Astrocyte (in vitro differentiated cells and primary cell): ENCODE results near the gene BUB1B. TPM values are rescaled to one million over a fixed set of nuclear protein-coding genes. Genes with fewer than 3 reads are reported as not detected.
"Not testable (repeated sequence)": the region's sequence is repeated elsewhere in the genome, so short reads cannot be mapped to it uniquely, and the experiment has no call there.

Experiments
- DNase-seq: peaks from one replicate; pipeline ENCODE4 v3.0.0-alpha.2; 2010; ENCODE audit warnings: low read depth
- FAIRE-seq: peaks from 2 replicates; lab custom pipeline; 2011; peaks lifted over from hg19 to GRCh38; lab: Jason Lieb, UNC
- H2AFZ ChIP-seq: 2 replicates; pipeline ENCODE4 v1.6.0; 2012; ENCODE audit warnings: low read depth, low read length, inconsistent platforms
- H3K27ac ChIP-seq: 2 replicates; pipeline ENCODE4 v1.5.1; 2011; ENCODE audit warnings: low read depth, low read length, inconsistent platforms
- H3K27me3 ChIP-seq: 2 replicates; pipeline ENCODE4 v1.6.0; 2011; ENCODE audit warnings: low read length, inconsistent platforms; ENCODE audit not compliant: insufficient read depth
- H3K36me3 ChIP-seq: 2 replicates; pipeline ENCODE4 v1.5.1; 2011; ENCODE audit warnings: low read length, inconsistent platforms; ENCODE audit not compliant: insufficient read depth
- H3K4me1 ChIP-seq: 2 replicates; pipeline ENCODE4 v1.5.1; 2011; ENCODE audit warnings: low read length, inconsistent platforms; ENCODE audit not compliant: insufficient read depth
- H3K4me2 ChIP-seq: 2 replicates; pipeline ENCODE4 v1.6.0; 2012; ENCODE audit warnings: low read length, inconsistent platforms
- H3K4me3 ChIP-seq: 2 replicates; pipeline ENCODE4 v1.5.1; 2011; ENCODE audit warnings: low read depth, mild to moderate bottlenecking, low read length, inconsistent platforms; ENCODE audit not compliant: insufficient read depth
- H3K79me2 ChIP-seq: 2 replicates; pipeline ENCODE4 v1.6.0; 2012; ENCODE audit warnings: mild to moderate bottlenecking, low read length, inconsistent platforms; ENCODE audit not compliant: insufficient read depth
- H3K9ac ChIP-seq: 2 replicates; pipeline ENCODE4 v1.6.0; 2012; ENCODE audit warnings: mild to moderate bottlenecking, low read length, inconsistent platforms
- H3K9me3 ChIP-seq: 2 replicates; pipeline ENCODE4 v1.5.1; 2012; ENCODE audit warnings: low read depth, mild to moderate bottlenecking, low read length, inconsistent platforms; ENCODE audit not compliant: insufficient read depth
- H4K20me1 ChIP-seq: 2 replicates; pipeline ENCODE4 v1.6.0; 2012; ENCODE audit warnings: low read length, inconsistent platforms; ENCODE audit not compliant: insufficient read depth
- H3K27ac Mint-ChIP-seq: one replicate; pipeline ENCODE4 v1.8.0; 2021; ENCODE audit warnings: mild to moderate bottlenecking, mixed read lengths; ENCODE audit not compliant: unreplicated experiment
- H3K27me3 Mint-ChIP-seq: one replicate; pipeline ENCODE4 v1.8.0; 2021; ENCODE audit warnings: low read depth, mixed read lengths; ENCODE audit not compliant: unreplicated experiment
- H3K36me3 Mint-ChIP-seq: one replicate; pipeline ENCODE4 v1.8.0; 2021; ENCODE audit warnings: low read depth, mixed read lengths; ENCODE audit not compliant: unreplicated experiment
- H3K4me1 Mint-ChIP-seq: one replicate; pipeline ENCODE4 v1.8.0; 2021; ENCODE audit warnings: low read depth, mixed read lengths; ENCODE audit not compliant: unreplicated experiment
- H3K4me3 Mint-ChIP-seq: one replicate; pipeline ENCODE4 v1.8.0; 2021; ENCODE audit warnings: mild to moderate bottlenecking, moderate library complexity, mixed read lengths; ENCODE audit not compliant: unreplicated experiment
- H3K9me3 Mint-ChIP-seq: one replicate; pipeline ENCODE4 v1.8.0; 2021; ENCODE audit warnings: mild to moderate bottlenecking, mixed read lengths; ENCODE audit not compliant: unreplicated experiment
- CTCF ChIP-seq: IDR thresholded peaks from 2 replicates; pipeline ENCODE4 v1.5.1; 2011; ENCODE audit warnings: low read depth, mild to moderate bottlenecking, inconsistent platforms, low read length, moderate library complexity; ENCODE audit not compliant: insufficient read depth
- EZH2 ChIP-seq: IDR thresholded peaks from 2 replicates; pipeline ENCODE4 v1.6.1; 2012; ENCODE audit warnings: mild to moderate bottlenecking, low read length, inconsistent platforms; ENCODE audit not compliant: insufficient read depth
- total RNA-seq: library from RNA; stranded (reverse); gene quantifications from 2 replicates; pipeline ENCODE4 v1.2.1, GENCODE V29; 2021

BUB1B gene
- total RNA-seq, 1 donor from 2014 or later = 5.2 TPM

DNA sequence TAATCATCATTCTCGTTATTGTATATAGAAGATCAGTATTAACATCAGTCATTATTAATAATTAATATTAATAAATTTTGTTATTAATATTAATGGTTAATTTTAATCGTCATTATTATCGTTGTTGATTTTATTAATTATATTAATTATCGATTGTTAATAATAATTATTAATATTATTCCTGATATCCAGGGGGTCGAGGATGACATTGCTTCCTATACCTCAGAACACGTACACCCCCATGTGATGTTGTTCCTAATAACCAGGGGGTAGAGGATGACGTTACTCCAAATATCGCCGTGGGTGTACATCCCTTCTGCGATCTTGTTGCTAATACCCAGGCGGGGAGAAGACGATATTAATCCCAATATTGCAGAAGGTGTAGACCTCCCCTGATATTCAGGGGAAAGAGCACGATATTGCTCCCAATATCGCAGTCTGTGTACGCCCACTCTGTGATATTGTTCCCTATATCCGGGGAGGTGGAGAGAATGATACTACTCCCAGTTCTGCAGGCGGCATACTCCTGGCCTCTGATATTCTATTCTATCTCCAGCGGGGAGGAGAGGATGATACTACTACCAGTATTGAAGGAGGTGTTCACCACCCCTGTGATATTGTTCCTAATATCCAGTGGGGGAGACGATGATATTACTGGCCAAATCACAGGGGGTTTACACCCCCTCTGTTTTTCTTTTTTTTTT is 29.9 kb upstream of the BUB1B start:
- DNase-seq = no peak
- Mint-ChIP-seq H3K36me3 (no peaks in the 10 kb centered on the region), H3K27me3 (peaks cover 21% of the 10 kb centered on the region), H3K4me3 (no peak overlapping the region), H3K9me3 (no peaks in the 10 kb centered on the region), H3K27ac (no peak overlapping the region), H3K4me1 (peaks cover 6% of the 10 kb centered on the region)
- Histone ChIP-seq H3K27me3 (no peaks in the 10 kb centered on the region), H3K9me3 (no peaks in the 10 kb centered on the region), H3K9ac (no peak overlapping the region), H3K79me2 (no peaks in the 10 kb centered on the region), H4K20me1 (no peaks in the 10 kb centered on the region), H3K4me3 (no peak overlapping the region), H2AFZ (no peak overlapping the region), H3K4me2 (no peak overlapping the region), H3K4me1 (no peaks in the 10 kb centered on the region), H3K36me3 (no peaks in the 10 kb centered on the region), H3K27ac (no peak overlapping the region)
- TF ChIP-seq EZH2 (no peak), CTCF (no peak)
- FAIRE-seq = no peak

- Histone ChIP-seq H3K4me2 (no peak overlapping the region), H2AFZ (no peak overlapping the region), H3K4me1 (no peaks in the 10 kb centered on the region), H3K4me3 (no peak overlapping the region), H3K36me3 (no peaks in the 10 kb centered on the region), H3K27me3 (no peaks in the 10 kb centered on the region), H4K20me1 (peaks cover 3% of the 10 kb centered on the region), H3K9me3 (no peaks in the 10 kb centered on the region), H3K9ac (no peak overlapping the region), H3K79me2 (no peaks in the 10 kb centered on the region), H3K27ac (no peak overlapping the region)
- FAIRE-seq = no peak
- Mint-ChIP-seq H3K4me3 (no peak overlapping the region), H3K27me3 (peaks cover 12% of the 10 kb centered on the region), H3K27ac (no peak overlapping the region), H3K36me3 (no peaks in the 10 kb centered on the region), H3K4me1 (peaks cover 12% of the 10 kb centered on the region), H3K9me3 (no peaks in the 10 kb centered on the region)
- no peak for DNase-seq
- no peak for TF ChIP-seq EZH2
- no peak for TF ChIP-seq CTCF
Measured at GRCh38 chr15:40133544-40133943, 27.3 kb upstream of the BUB1B start.

DNA sequence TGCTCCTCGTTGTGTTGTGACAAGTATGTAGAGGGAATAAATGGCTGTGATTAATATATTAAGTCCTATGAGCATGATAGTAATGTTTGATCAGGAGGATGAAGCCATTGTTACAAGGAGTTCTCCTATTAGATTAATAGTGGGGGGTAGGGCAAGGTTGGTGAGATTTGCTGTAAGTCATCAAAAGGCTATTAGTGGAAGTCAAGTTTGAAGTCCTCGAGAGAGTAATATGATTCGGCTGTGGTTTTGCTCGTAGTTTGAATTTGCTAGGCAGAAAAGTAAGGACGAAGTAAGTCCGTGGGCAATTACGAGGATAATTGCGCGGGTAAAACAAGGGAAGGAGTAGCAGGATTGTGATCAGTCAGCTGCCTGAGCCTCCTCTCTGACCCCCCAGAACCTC is 26.0 kb upstream of the BUB1B start:
- Histone ChIP-seq H3K4me1 (no peaks in the 10 kb centered on the region), H3K4me3 (no peak overlapping the region), H3K36me3 (no peaks in the 10 kb centered on the region), H3K27ac (no peak overlapping the region), H2AFZ (no peak overlapping the region), H3K27me3 (no peaks in the 10 kb centered on the region), H3K79me2 (no peaks in the 10 kb centered on the region), H3K9me3 (no peaks in the 10 kb centered on the region), H3K4me2 (no peak overlapping the region), H3K9ac (no peak overlapping the region), H4K20me1 (peaks cover 3% of the 10 kb centered on the region)
- TF ChIP-seq CTCF (no peak), EZH2 (no peak)
- Mint-ChIP-seq H3K27me3 (peaks cover 5% of the 10 kb centered on the region), H3K4me1 (peaks cover 12% of the 10 kb centered on the region), H3K27ac (no peak overlapping the region), H3K9me3 (no peaks in the 10 kb centered on the region), H3K36me3 (no peaks in the 10 kb centered on the region), H3K4me3 (no peak overlapping the region)
- DNase-seq (no peak), FAIRE-seq (no peak)

GRCh38 chr15:40135846-40136450 is 24.9 kb upstream of the BUB1B start:
- not testable (repeated sequence) for H3K27ac Mint-ChIP-seq, H3K36me3 Mint-ChIP-seq, H3K36me3 ChIP-seq, H3K27ac ChIP-seq, H3K79me2 ChIP-seq, H3K4me3 Mint-ChIP-seq, H3K27me3 Mint-ChIP-seq, H2AFZ ChIP-seq, H3K4me3 ChIP-seq, DNase-seq, H3K4me1 ChIP-seq, H3K4me2 ChIP-seq, H3K9me3 ChIP-seq, H4K20me1 ChIP-seq, H3K9me3 Mint-ChIP-seq, H3K9ac ChIP-seq, FAIRE-seq, H3K27me3 ChIP-seq
- peaks cover 12% of the 10 kb centered on the region for H3K4me1 Mint-ChIP-seq
